Fibroblast of skin of right biceps (primary cell): ENCODE measurements around the gene RABIF.

ENCODE experiments used
- DNase-seq: peaks from one replicate; pipeline ENCODE4 v3.0.0-alpha.2; 2013

Gene RABIF

GRCh38 chr1:202871367-202871766 lies 17.6 kb downstream of the RABIF start:
- DNase-seq, result no peak

DNA sequence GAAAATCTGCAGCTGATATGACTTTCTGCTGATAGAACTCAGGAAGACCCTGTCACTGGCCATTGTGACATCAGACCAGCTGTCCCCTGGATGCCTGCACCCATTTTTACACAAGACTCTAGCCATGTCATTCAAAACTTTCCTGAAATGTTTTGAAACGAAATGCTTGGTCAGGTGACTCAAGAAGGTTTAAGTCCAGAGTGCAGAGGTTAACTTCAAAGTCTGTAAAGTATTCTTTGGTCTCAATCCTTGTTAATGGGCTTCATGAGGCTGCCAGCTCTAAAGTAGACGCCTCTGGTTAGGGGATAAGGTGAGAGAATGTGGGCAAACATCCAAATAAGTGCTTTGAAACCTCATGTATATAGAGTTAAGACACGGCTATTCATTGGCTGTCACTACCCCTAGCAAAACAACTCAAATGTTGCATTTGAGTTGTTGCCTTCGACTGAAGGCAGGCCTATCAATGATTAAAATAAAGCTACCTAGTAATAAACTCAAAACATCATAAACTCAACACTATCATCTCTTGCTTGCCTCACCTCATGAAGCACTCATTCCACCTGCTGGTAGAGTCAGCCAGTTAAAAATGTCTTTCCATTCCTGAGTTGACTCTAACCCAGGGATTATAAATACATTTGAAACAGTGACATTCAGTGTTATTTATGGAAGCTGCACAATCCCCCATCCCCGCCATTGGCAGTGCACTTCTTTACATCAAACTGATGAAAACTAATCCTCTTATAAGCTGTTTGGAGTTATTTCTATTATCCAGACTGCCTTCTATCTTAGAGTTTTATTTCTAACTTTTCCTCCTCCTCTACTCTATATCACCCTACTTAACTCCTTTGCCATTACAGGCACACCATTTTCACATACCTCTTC lies 26.0 kb downstream of the RABIF start:
- DNase-seq, result no peak

GRCh38 chr1:202861420-202862132 lies 27.4 kb downstream of the RABIF start:
- peak; percentile 85 for DNase-seq

DNA sequence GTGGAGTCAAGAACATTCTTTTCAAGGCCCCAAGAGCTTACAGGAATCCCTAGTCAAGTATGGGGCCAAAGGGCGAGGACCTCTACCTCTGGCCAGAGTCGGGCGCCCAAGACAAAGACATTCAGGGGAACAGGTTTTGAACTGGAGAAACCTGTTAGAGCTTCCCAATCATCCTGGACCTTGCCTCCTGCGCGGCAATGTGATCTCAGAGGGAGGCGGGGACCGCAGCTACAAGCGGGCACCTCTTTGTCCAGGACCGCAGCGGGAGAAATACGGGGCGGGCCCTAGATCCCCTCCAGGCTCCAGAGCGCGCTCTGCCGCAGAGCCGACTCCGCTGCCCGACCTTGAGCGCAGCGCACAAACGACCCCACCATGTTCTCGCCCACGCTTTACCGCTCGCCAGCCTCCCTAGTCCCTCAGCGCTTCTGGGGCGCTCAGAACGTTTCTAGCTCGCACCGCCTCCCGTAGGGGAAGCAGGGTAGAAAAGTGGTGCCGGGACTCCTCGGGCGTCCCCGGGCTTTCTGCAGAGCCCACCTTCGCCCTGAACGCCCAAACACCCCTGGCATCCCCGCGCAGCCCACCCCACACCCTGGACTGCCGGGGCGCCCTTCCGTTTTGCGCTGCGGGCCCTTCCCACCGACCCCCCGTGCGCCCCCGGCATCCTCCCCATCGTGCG lies 28.1 kb downstream of the RABIF start:
- peak; percentile 33 for DNase-seq

- DNase-seq, result no peak
Observed at GRCh38 chr1:202858789-202859414, 30.0 kb downstream of the RABIF start.

- DNase-seq, result peak; percentile 26
Observed at GRCh38 chr1:202858331-202858730, 30.6 kb downstream of the RABIF start.

GRCh38 chr1:202857136-202857610 lies 31.8 kb downstream of the RABIF start:
- DNase-seq, result no peak

GRCh38 chr1:202856014-202856413 lies 32.9 kb downstream of the RABIF start:
- DNase-seq, result no peak

GRCh38 chr1:202854787-202855186 lies 34.2 kb downstream of the RABIF start:
- no peak for DNase-seq

- DNase-seq, result peak; percentile 61
Observed at GRCh38 chr1:202852163-202852904, 36.6 kb downstream of the RABIF start.

DNA sequence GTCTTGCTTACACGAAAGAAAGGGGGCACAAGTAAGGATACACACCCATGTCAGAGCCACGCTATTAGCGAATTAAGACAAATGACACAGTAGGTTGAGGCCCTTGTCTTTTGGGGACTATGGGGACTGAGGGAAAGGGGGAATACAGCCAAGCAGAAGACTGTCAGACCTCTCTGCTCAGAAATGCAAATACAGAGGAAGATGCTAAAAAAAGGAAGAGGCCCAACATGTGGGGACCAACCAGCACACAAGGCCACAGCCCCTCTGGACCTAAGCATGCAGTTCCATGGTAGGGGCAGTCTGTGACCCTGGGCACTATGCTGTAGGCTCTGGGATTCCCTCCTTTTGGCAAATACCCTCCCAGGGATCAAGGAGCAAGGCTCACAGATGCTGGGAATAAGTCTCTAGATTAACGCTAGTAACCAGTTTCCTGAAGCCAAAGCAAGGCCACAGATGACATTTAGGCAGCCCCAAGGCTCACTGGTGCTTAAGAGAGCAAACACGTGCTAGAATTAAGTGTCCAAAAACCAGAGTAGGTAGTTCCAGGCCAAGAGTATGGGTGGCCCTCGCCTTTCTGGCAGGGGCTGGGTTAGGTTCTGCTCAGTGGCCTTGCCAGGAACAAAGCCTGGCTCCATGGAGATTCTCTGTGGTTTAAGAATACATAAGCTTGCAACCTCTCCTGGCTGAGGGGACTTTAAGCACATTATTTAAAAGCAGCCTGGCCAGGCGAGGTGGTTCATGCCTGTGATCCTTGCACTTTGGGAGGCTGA lies 38.2 kb downstream of the RABIF start:
- DNase-seq, result no peak

GRCh38 chr1:202848191-202848542 lies 40.8 kb downstream of the RABIF start:
- no peak for DNase-seq

DNA sequence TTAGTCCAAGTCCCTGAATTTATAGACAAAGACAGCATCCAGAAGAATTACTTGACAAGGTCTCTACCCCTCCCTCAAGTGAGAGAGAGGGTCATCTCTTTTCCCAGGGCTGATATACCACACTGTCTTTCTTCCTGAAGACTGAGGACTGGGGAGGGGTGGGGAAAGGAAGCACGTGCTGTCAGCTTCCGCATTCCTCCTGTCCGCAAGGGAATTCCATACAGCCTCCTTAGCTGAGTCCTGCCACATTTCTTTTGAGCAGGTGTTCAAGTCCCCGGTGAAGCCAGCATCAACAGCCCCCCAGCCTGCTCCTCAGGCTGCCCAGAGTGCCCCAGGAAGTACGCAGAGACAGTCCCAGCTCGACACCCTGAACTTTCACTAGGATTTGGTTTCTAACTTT lies 44.0 kb downstream of the RABIF start:
- DNase-seq, result peak; percentile 36

DNA sequence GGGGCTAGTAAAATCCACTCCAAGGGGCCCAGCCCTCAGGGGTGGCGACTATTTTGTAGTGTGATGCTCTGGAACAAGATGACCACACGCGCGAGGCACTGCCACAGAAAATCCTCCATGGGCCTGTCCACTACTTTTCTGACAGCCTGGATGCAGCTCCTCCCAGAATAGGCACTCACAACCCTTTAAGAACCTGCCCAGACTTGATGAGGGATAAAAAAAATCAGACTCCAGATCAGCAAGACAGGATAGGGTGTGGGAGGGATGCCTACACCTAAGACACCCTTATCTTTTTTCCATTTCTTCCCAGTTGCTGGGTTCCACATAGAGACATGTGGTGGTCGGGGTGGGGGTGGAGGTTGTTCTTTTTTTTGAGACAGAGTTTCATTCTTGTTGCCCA lies 44.7 kb downstream of the RABIF start:
- DNase-seq, result no peak

DNA sequence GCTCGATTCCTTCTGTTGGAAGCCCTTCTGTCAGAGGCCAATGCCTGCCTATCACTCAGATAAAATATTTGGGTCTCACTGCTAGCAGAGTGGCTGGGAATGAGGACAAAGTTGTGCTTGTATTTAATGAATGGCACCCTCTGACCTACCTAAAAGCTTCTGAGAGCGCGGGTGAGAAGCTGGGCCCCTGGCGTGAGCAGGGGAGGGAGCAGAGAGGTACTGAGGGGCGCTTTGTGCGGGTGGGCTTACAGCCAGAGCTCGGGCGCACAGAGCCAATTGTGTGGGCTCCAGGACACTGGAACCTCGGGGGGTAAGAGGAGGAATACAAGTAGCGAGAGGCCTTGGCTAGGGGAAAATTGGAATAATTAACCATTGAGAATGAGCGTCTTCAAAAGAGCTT lies 45.9 kb downstream of the RABIF start:
- no peak for DNase-seq

GRCh38 chr1:202837746-202838262 lies 51.1 kb downstream of the RABIF start:
- DNase-seq, result no peak

DNA sequence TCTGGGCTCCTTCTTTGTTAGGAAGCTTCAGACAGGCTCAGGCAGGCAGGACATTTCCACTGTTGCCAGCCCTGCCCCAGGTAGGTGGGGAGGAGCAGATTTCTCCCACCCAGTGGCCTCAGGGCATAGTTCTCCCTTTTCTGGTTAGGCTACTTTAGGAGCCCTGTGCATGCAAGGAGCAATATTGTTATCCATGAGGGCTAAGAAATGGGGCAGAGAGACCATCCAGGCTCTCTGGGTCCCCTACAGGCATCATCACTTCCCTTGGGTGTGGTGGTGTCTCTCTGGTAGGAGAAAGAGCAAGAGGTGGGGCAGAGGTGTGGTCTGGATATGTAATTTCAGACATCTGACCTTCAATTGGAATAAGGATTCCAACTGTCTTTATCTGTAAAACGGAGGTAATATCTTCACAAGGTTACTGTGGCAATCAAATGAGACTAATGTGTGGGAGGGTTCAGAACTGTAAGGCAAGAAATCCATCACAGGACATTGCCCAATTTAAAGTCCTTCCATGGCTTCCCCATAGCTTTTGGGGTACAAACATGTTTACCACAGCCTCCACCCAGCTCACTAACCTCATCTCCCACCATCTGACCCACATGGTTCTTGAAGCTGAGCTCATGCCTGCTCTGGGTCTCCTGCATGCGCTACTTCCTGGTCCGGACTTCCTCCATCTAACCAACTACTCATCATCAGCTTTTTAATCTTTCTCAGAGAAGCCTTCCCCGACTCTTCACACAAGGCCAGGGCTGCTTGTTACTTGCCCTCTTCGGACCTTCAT lies 52.1 kb downstream of the RABIF start:
- no peak for DNase-seq

- no peak for DNase-seq
Observed at GRCh38 chr1:202835548-202836072, 53.3 kb downstream of the RABIF start.

GRCh38 chr1:202834771-202835547 lies 54.0 kb downstream of the RABIF start:
- no peak for DNase-seq
